GM10248 (cell line): Measurements from ENCODE around the gene SARS1.

Source experiments
- CTCF ChIA-PET: fragments of 300-600 bp; sonication (Branson Sonifier 250); formaldehyde crosslinking; extraction: SDS; loops from one replicate; lab custom pipeline; 2021; ENCODE audit warnings: antibody characterized with exemption; lab: Yijun Ruan, JAX
- POLR2A ChIA-PET: fragments of 350-650 bp; sonication (Branson Sonifier 250); formaldehyde crosslinking; extraction: SDS; loops from one replicate; lab custom pipeline; 2020; ENCODE audit warnings: antibody characterized with exemption; lab: Yijun Ruan, JAX
- DNase-seq: peaks from one replicate; pipeline ENCODE4 v3.0.0; 2012; ENCODE audit errors: extremely low spot score
- CTCF ChIP-seq: IDR thresholded peaks from 2 replicates; pipeline ENCODE4 v1.5.1; 2012; ENCODE audit warnings: mild to moderate bottlenecking, low read depth; ENCODE audit errors: extremely low read depth, missing control alignments, control extremely low read depth

SARS1 gene

GRCh38 chr1:109208394-109208793, 5.3 kb upstream of the SARS1 start:
- no peak for DNase-seq
- CTCF ChIA-PET, result interaction anchor here (1.4 to 2.4 kb wide), 4 partner anchors 10 to 284 kb away, joined by 3 to 8 read pairs (median 4); no protein-coding TSS in a partner anchor
- POLR2A ChIA-PET, result no interaction called here
- TF ChIP-seq CTCF, result no peak

GRCh38 chr1:109208836-109209463, 4.8 kb upstream of the SARS1 start:
- TF ChIP-seq CTCF, result no peak
- ChIA-PET CTCF (interaction anchor here (1.4 to 2.4 kb wide), 5 partner anchors 11 to 284 kb away, joined by 3 to 8 read pairs (median 4); no protein-coding TSS in a partner anchor), POLR2A (no interaction called here)
- no peak for DNase-seq

- DNase-seq, result no peak
- ChIA-PET POLR2A (no interaction called here), CTCF (interaction anchor here (1.2 to 1.6 kb wide), 3 partner anchors 16 to 189 kb away, joined by 3 to 8 read pairs (median 4); no protein-coding TSS in a partner anchor)
- TF ChIP-seq CTCF, result no peak
Measured at GRCh38 chr1:109210058-109210457, 3.7 kb upstream of the SARS1 start.

GRCh38 chr1:109213345-109213823, 334 bp upstream of the SARS1 start:
- DNase-seq, result no peak
- TF ChIP-seq CTCF, result no peak
- ChIA-PET CTCF (interaction anchor here (0.6 to 3.2 kb wide), 9 partner anchors 9 to 319 kb away, joined by 3 to 22 read pairs (median 5); a partner anchor contains a TSS), POLR2A (interaction anchor here (0.7 to 1.1 kb wide), 2 partner anchors 11 to 59 kb away, joined by 3 read pairs; no protein-coding TSS in a partner anchor)

- ChIA-PET POLR2A (interaction anchor here (0.6 to 1.1 kb wide), 3 partner anchors 9 to 255 kb away, joined by 3 read pairs; no protein-coding TSS in a partner anchor), CTCF (interaction anchor here (0.7 to 2.9 kb wide), 9 partner anchors 8 to 318 kb away, joined by 3 to 15 read pairs (median 4); a partner anchor contains a TSS)
- TF ChIP-seq CTCF, result no peak
- peak; percentile 41 for DNase-seq
Measured at GRCh38 chr1:109214695-109215623, 1.2 kb downstream of the SARS1 start.

- no peak for DNase-seq
- TF ChIP-seq CTCF, result no peak
- ChIA-PET CTCF (interaction anchor here (0.6 to 1.8 kb wide), 5 partner anchors 22 to 316 kb away, joined by 3 to 6 read pairs (median 3); no protein-coding TSS in a partner anchor), POLR2A (no interaction called here)
Measured at GRCh38 chr1:109216662-109217061, 2.9 kb downstream of the SARS1 start.
